Right cardiac atrium (tissue), 5 donors: ENCODE results near the gene NR3C2. TPM values are rescaled to one million over a fixed set of nuclear protein-coding genes. Genes with fewer than 3 reads are reported as not detected.
A peak's percentile ranks its signal among the peaks of the same experiment; 100 is the strongest.

Experiments
- ATAC-seq, 2 donors: fragments of 200-7000 bp; cut with Tn5 transposase; one replicate each; pipeline versions ENCODE4 v1.8.0 to v1.9.1; 2020; ENCODE audit warnings: moderate library complexity in 2 of 2, mild to moderate bottlenecking in 1 of 2
- DNase-seq, 3 donors: peaks; one replicate each; pipeline ENCODE4 v3.0.0-alpha.2; 2020
- H3K27ac ChIP-seq: one replicate; pipeline ENCODE4 v1.5.1; 2013; ENCODE audit warnings: mild to moderate bottlenecking, low read length, control low read depth, moderate library complexity
- H3K27me3 ChIP-seq: one replicate; pipeline ENCODE4 v1.6.1; 2013; ENCODE audit not compliant: control insufficient read depth, insufficient read depth
- H3K4me1 ChIP-seq: one replicate; pipeline ENCODE4 v1.6.1; 2013; ENCODE audit warnings: low read length; ENCODE audit not compliant: control insufficient read depth, insufficient read depth
- H3K4me3 ChIP-seq: one replicate; pipeline ENCODE4 v1.5.1; 2013; ENCODE audit warnings: low read length, control low read depth
- H3K9me3 ChIP-seq: one replicate; pipeline ENCODE4 v1.6.1; 2013; ENCODE audit warnings: low read length; ENCODE audit not compliant: control insufficient read depth
- WGBS: extraction: QIAGEN DNeasy Blood & Tissue Kit; methylation state at CpG from one replicate; pipeline ENCODE4 v1.1.7; 2013; 5-methylcytosine and 5-hydroxymethylcytosine counted together
- intact Hi-C, 4 donors: fragments of 100-400 bp; cut with DNase I; formaldehyde crosslinking; loops; one replicate each; pipeline versions ENCODE4 v1.11.0 to v1.14.0; 2022 to 2023
- polyA plus RNA-seq: library from polyadenylated mRNA; stranded (reverse); fragments of 200-250 nt; gene quantifications from one replicate; pipeline ENCODE4 v1.2.3, GENCODE V29; 2013
- total RNA-seq, 4 donors: library from RNA; stranded (reverse); fragmentation: NEBNext Ultra II Directional; extraction: Animal tissue kit (Norgen Biotek cat#: 25700); gene quantifications; one replicate each; pipeline ENCODE4 v1.2.1, GENCODE V29; 2021
- donor health status: healthy with polysubstance abuse.
- donor health status: DM: no; HTN: yes; CAD: no.
- donor health status: DM: no; HTN: no; CAD: no.
- donor health status: DM: no; HTN: yes; CAD: no; lungs with severe emphysema.
- donor health status: DM: yes; HTN: yes; CAD: no.

NR3C2 gene
- total and polyA plus RNA-seq, 5 donors = 5.9 to 27.9 (median 24.3) TPM

DNA sequence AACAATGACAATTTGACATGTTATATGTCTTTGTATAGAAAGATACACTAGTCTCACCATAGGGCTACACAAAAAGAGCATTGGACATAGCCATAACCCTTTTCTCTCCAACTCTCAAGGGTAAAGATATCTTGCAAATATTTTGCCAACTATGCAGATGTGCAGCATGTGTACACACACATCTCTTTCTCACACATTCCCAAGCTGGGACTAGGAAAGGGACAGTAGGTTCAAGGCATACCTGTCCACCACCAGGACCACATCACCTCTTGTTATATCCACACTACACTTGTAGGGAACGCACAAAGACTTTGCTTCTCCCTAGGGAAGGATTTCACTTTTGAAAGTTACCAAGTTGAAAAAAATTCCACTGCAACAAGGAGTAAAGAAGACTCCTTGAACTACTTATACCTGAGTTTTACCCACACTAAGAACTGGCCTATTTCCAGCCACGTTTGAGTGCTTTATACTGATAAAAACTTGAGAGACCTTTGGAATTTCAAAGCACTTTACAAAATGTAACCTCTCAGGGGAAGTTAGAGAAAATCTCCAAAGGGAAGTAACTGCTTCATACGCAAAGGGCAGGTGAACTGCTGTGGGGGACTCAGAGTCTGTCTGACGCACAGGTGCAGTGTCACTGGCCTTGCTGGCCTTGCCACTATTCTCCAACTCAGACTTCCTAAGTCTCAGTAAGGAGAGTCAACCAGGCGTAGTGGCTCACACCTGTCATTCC lies 36.9 kb downstream of the NR3C2 start:
- ATAC-seq (peak in 1 of 2 donors; percentile 36), DNase-seq (no peak)
- WGBS = 79% methylated on average over 5 of the region's 5 CpGs
- Histone ChIP-seq H3K27ac (no peak overlapping the region), H3K9me3 (no peaks in the 10 kb centered on the region), H3K4me1 (peaks cover 2% of the 10 kb centered on the region), H3K27me3 (no peaks in the 10 kb centered on the region), H3K4me3 (no peak overlapping the region)
- intact Hi-C loops = no loop called here

DNA sequence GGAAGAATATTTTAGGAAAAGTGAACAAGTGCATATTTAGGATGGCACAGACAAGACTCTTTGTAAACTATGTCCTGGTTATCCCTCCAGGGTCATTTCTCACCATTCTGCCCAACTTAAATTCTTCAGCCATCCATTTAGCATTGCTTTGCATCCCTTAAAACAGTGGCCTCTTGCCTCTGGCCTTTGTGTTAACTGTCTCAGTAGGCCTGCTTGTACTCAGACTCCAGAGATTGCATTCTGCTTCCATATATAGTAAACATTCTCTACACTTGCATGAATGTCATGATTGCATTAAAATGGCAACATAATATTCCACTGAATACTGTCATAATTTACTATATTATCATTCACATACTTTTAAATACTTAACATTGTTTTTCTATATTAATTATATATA lies 43.2 kb downstream of the NR3C2 start:
- Histone ChIP-seq H3K4me1 (no peaks in the 10 kb centered on the region), H3K27ac (no peak overlapping the region), H3K27me3 (no peaks in the 10 kb centered on the region), H3K9me3 (no peaks in the 10 kb centered on the region), H3K4me3 (no peak overlapping the region)
- no peak for ATAC-seq
- intact Hi-C loops = no loop called here
- no peak for DNase-seq

DNA sequence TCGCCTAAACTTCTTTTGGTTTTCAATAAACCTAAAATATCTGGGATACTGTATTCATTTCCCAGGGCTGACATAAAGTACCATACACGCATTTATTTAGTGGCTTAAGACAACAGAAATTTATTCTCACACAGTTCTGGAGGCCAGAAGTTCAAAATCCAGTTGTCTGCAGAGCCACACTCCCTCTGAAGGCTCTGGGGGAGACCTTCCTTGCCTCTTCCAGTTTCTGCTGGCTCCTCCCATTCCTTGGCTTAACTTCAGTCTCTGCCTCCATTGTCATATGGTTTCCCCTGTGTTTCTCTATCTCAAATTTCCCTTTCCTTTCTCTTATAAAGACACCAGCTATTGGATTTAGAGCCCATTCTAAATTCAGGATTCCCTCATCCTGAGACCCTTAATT lies 44.4 kb downstream of the NR3C2 start:
- intact Hi-C loops = no loop called here
- Histone ChIP-seq H3K27ac (peak overlapping the region; percentile 37), H3K9me3 (no peaks in the 10 kb centered on the region), H3K27me3 (no peaks in the 10 kb centered on the region), H3K4me1 (no peaks in the 10 kb centered on the region), H3K4me3 (no peak overlapping the region)
- ATAC-seq (peak in 1 of 2 donors; percentile 47), DNase-seq (no peak)
- WGBS = 95% methylated on average over 2 of the region's 2 CpGs

GRCh38 chr4:148396986-148397673 lies 45.1 kb downstream of the NR3C2 start:
- H3K9me3 ChIP-seq = no peaks in the 10 kb centered on the region
- no peak overlapping the region for H3K27ac ChIP-seq
- no peak for DNase-seq
- whole genome bisulfite sequencing = 62% methylated on average over 3 of the region's 3 CpGs
- H3K4me3 ChIP-seq = no peak overlapping the region
- H3K27me3 ChIP-seq = no peaks in the 10 kb centered on the region
- ATAC-seq = peak; percentile 40 to 52
- intact Hi-C loops = no loop called here
- H3K4me1 ChIP-seq = peaks cover 2% of the 10 kb centered on the region

GRCh38 chr4:148395771-148396170 lies 46.4 kb downstream of the NR3C2 start:
- Histone ChIP-seq H3K27me3 (no peaks in the 10 kb centered on the region), H3K4me3 (no peak overlapping the region), H3K4me1 (peaks cover 2% of the 10 kb centered on the region), H3K27ac (no peak overlapping the region), H3K9me3 (no peaks in the 10 kb centered on the region)
- 83% methylated on average over 1 of the region's 1 CpG for WGBS
- peak in 1 of 2 donors; percentile 55 for ATAC-seq
- intact Hi-C loops = no loop called here
- no peak for DNase-seq

DNA sequence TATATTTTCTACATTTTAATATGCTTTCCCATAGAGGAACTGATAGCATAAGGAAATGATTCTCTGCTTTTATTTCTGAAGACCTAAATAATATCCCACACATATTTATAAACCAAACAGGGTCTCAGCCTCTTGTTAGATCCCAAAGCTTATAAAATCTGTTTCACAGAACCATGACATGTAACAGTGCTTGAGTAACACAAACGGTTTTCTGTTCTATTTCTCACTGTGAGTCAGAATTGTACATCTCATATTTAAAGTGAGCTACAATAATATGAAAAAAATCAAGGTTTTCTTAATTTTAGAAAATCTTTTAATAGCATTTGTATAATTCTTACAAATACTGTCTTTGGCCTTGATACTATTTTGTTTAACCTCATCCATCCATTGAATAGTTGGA lies 51.2 kb downstream of the NR3C2 start:
- WGBS = 70% methylated on average over 1 of the region's 1 CpG
- no peak for ATAC-seq
- no peak for DNase-seq
- intact Hi-C loops = no loop called here
- no peaks in the 10 kb centered on the region for H3K27me3 ChIP-seq
- H3K9me3 ChIP-seq = no peaks in the 10 kb centered on the region
- no peak overlapping the region for H3K27ac ChIP-seq
- H3K4me3 ChIP-seq = no peak overlapping the region
- peaks cover 2% of the 10 kb centered on the region for H3K4me1 ChIP-seq

GRCh38 chr4:148390311-148390710 lies 51.9 kb downstream of the NR3C2 start:
- Histone ChIP-seq H3K9me3 (no peaks in the 10 kb centered on the region), H3K4me3 (no peak overlapping the region), H3K27me3 (no peaks in the 10 kb centered on the region), H3K27ac (no peak overlapping the region), H3K4me1 (peaks cover 2% of the 10 kb centered on the region)
- intact Hi-C loops = no loop called here
- DNase-seq = no peak
- 93% methylated on average over 3 of the region's 3 CpGs for WGBS
- no peak for ATAC-seq

- Histone ChIP-seq H3K4me1 (no peaks in the 10 kb centered on the region), H3K4me3 (no peak overlapping the region), H3K27me3 (no peaks in the 10 kb centered on the region), H3K27ac (no peak overlapping the region), H3K9me3 (no peaks in the 10 kb centered on the region)
- intact Hi-C loops = no loop called here
- DNase-seq (no peak), ATAC-seq (no peak)
- 80% methylated on average over 4 of the region's 4 CpGs for WGBS
Measured at GRCh38 chr4:148380291-148380690, 61.9 kb downstream of the NR3C2 start.

- WGBS = 9% methylated on average over 3 of the region's 3 CpGs
- H3K27me3 ChIP-seq = no peaks in the 10 kb centered on the region
- no peaks in the 10 kb centered on the region for H3K9me3 ChIP-seq
- H3K4me1 ChIP-seq = peaks cover 3% of the 10 kb centered on the region
- ATAC-seq (peak; percentile 64 to 77), DNase-seq (peak in 1 of 3 donors; percentile 37)
- intact Hi-C loops = no loop called here
- H3K4me3 ChIP-seq = peak overlapping the region; percentile 75
- no peak overlapping the region for H3K27ac ChIP-seq
Measured at GRCh38 chr4:148376151-148376550, 66.1 kb downstream of the NR3C2 start.

- H3K4me3 ChIP-seq = no peak overlapping the region
- H3K27me3 ChIP-seq = no peaks in the 10 kb centered on the region
- no peak overlapping the region for H3K27ac ChIP-seq
- H3K9me3 ChIP-seq = no peaks in the 10 kb centered on the region
- ATAC-seq (no peak), DNase-seq (no peak)
- WGBS = 75% methylated on average over 3 of the region's 3 CpGs
- intact Hi-C loops = no loop called here
- peaks cover 3% of the 10 kb centered on the region for H3K4me1 ChIP-seq
Measured at GRCh38 chr4:148375584-148375983, 66.6 kb downstream of the NR3C2 start.

DNA sequence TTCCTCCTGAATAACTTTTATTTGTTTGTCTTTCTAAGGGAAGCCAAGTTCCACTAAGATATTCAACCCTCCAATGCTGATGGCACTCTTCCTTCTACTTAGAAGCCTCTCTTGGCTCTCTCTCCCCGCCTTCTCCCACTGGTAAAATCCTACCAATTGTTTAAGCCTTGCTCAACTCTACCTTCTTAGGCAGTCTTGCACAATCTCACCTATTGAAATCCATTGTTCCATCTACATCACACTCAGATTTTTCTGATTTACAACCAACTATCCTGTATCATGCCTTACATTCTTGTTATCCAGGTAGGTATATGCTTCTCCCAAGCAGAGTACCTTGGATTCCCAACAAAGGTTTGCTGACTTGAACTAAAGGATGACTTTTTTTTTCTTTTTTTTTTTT lies 69.1 kb downstream of the NR3C2 start:
- intact Hi-C loops = no loop called here
- DNase-seq (no peak), ATAC-seq (no peak)
- H3K27ac ChIP-seq = no peak overlapping the region
- H3K27me3 ChIP-seq = no peaks in the 10 kb centered on the region
- no peaks in the 10 kb centered on the region for H3K9me3 ChIP-seq
- H3K4me3 ChIP-seq = no peak overlapping the region
- H3K4me1 ChIP-seq = peaks cover 3% of the 10 kb centered on the region
- 92% methylated on average over 1 of the region's 1 CpG for WGBS
